Glomerular visceral epithelial cell (primary cell): ENCODE measurements around the gene FDXR.

ENCODE experiments used
- DNase-seq: peaks from one replicate; pipeline ENCODE4 v3.0.0-alpha.2; 2016; ENCODE audit errors: extremely low spot score

Gene FDXR

DNA sequence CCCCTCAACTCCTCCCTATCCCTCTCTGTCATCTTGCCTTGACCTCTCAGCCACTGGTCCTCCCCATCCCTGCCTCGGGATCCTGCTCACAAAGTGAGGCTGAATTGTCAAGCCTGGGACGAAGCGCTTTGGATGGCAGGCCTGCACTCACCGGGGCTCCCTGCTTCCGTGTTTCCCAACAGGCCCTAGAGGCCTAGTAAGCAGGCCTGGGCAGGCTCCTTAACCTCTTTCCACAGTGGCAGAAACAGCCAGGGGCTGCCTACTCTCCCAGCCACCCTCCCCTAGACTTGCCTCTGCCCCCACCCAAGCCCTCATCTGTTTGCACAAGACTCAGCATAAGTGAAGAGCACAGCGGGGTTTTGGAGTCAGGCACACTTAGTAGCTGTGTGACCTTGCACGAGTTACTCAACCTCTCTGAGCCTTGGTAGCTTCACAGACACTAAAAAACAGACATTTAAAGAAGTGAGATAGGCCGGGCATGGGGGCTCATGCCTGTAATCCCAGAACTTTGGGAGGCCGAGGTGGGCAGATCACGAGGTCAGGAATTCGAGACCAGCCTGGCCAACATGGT, 25.7 kb upstream of the FDXR start:
- no peak for DNase-seq

DNA sequence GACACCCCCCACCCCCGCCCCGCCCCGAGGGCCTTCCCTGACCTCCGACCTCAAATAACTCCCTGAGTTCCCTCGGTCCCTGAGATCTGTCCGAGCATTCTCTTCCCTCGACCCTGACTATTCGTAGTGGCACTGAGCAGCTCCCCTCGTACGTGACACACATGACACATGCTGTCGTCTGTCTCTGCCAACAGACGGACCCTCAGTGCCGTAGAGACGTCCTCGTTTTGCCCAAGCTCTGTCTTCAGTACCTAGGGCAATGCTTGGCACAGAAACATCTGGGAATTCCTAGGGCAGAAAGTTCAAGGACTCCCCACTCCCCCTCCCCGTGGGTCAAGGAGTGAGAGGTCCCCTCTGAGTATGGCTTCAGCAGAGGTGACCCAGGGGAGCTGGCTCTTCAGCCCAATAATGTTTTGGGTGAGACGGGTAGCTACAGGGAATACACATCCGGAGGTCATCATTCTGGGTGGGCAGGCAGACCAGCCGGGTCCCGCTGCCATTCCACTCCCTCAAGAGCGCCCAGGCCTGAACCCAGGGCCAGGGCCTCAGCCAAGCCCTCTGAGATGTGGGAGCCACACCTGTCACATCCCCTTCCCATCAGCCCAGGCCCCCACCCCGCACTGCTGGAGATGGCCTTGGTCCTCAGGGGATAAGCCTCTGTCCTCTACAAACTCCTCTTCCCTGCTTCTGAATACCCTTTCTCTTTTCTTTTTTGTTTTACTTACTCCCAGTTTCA, 21.3 kb upstream of the FDXR start:
- DNase-seq: no peak

DNA sequence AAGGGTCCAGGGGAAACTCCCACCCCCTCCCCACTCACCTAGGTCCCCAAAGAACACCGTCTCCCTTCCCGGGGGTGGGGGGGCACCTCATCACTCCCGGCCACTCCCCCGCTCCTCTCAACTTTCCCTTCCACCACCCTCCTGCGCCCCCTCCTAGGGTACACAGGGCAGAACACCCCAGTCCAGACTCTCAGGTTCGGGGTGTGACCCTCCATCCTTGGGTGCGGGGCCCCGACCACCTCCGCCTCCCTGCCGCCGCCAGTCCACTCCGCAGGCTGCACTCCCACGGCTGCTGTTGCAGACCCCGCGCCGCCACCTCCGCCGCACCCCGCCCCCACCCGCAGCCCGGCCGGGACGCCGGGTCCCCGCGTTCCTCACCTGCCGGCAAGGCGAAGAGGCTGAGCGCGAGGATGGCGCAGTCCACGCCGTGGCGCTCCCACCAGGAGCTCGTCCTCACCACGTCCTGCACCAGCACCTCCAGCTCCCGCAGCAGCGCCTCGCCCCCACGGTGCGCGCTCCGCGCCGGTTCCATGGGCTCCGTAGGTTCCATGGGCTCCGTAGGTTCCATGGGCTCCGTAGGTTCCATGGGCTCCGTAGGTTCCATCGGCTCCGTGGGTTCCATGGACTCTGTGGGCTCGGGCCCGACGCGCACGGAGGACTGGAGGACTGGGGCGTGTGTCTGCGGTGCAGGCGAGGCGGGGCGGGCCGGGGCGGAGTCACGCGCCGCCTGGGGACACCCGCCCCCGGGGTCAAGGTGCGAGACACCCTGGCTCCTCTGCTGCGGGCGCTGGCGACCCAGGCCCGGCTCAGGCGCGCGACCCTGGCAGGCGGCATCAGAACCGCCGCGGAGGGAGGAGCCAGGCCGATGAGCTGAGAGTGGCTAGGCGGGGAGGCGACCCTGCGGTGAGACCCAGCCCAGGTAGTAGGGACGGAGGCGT, 20.4 kb upstream of the FDXR start, which contains the start of gene FADS6:
Gene FADS6, minus strand, starts transcription at position 660 of the 938 bp plus-strand sequence. Its CDS starts 38 bp downstream, at position 622.
- DNase-seq: no peak

DNA sequence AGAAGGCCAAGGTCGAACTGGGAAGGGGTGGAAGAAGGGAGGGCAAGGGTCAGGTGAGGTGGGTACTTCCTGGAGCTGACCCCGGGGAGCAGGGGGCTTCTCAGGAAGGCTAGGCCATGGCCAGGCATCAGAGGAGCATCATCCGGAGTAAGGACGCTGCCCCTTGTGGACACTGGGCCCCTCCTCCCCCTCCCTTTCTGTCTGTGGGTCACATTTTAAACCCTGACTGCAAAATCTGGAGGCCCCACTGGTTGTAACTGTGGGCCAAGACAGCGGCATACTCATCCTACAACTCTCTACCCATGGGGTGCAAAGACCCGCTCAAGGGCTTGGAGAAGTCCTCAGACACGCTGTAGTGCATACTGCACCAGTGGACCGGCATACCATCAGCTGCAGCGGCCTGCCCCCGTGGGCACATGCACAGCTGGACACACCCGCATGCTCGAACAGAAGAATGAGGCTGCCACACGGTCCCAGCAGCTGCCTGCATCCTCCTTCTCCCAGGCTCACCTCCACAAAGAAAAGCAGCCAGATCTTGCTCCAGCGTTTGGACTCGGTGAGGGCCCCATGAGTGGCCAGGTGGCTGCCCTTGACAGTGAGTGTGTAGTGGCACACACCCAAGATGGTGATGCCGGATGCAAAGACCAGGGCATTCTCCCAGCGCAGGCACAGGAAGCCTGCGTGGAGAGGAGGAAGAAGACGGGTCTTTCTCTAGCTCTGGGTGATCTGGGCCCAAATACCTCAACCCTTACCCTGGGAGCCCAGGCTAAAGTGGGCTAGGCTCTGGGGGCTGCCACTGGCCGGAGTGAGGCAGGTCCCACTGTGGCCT, 19.4 kb upstream of the FDXR start:
- no peak for DNase-seq

GRCh38 chr17:74890554-74890953, 17.8 kb upstream of the FDXR start:
- no peak for DNase-seq

GRCh38 chr17:74888469-74888868, 15.7 kb upstream of the FDXR start:
- DNase-seq: no peak

DNA sequence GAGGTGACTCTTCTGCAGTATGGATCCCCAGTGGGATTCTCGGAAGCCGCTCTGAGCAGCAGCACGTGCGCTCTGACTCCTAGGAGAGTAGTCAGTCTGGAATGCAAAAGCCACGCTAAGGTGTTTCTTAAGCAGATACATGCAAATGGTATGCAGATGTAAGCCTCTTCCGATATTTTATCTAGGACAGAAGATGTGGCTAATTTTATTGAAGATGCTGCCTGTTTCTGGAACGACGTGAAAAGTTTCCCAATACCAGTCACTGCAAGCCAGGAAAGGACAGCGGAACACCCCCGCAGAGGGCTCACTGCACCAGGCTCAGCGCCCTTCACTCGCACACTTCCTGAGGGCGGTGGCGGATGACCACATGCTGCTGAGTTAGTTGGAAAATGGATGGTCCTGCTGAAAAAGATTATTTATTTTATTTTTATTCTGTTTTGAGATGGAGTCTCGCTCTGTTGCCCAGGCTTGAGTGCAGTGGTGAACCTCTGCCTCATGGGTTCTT, 10.5 kb upstream of the FDXR start:
- no peak for DNase-seq

GRCh38 chr17:74882517-74883240, 9.9 kb upstream of the FDXR start:
- DNase-seq: no peak

DNA sequence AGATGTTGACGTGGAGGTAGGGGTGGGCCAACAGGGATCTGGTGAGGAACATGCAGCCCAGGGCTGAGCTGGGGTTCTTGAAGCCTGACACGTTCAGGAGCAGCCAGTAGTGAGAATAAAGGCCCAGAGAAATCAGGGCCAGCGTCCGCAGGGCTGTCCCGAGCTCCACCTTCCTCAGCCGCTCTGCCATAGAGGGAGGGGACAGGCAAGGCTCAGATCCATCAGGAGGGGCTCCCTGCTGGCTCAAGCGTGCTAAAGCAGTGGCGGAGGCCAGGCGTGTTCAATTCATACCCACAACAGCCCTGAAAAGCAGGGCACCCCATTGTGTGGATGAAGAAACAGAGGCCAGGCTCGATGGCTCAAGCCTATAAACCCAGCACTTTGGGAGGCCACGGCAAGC, 8.3 kb upstream of the FDXR start:
- no peak for DNase-seq

GRCh38 chr17:74879308-74879707, 6.5 kb upstream of the FDXR start:
- DNase-seq: no peak

DNA sequence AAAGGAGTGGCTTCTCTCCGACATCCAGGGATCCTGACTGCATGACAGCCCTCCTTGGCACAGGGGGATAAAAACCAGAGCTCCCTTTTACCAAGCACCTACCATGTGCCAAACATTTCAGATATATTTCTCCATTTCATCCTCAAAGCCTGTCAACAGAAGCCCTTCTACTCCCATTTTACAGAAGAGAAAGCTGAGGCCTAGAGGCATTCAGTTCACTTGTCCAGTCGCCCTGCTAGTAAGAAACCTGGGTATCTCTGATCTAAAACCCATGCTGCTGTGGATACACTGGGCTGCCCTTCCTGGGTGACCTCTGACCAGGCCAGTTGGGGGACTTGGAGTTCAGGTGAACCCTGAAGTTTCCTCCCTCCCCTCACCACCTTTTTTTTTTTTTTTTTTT, 5.9 kb upstream of the FDXR start:
- no peak for DNase-seq

- no peak for DNase-seq
Measured at GRCh38 chr17:74877592-74878548, 5.1 kb upstream of the FDXR start.

DNA sequence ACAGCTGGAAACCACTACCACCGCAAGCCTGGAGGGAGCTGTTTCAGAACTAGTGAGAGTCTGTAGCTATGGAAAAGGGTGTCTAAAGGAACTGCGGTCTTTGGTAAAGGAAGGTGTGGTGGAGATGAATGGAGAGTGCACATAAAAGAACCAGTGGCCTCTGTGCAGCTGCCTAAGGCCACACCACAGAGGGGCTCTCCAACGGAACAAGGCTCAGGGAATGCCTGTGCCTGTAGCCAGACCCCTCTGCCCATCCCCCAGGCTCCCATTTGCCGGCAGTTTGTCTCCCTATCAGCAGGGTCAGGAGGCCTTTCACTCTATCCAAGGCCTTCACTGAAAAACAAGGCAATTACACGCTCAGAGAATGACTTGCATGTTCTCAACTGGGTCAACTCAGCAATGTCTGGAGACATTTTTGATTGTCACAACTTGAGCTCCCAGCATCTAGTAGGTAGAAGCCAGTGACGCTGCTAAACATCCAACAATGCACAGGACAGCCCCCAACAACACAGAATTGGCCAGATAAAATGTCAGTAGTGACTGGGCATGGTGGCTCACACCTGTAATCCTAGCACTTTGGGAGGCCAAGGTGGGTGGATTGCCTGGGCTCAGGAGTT, 3.3 kb upstream of the FDXR start:
- DNase-seq: no peak

- DNase-seq: no peak
Measured at GRCh38 chr17:74875155-74875976, 2.6 kb upstream of the FDXR start.

- DNase-seq: no peak
Measured at GRCh38 chr17:74874615-74875037, 1.8 kb upstream of the FDXR start.

DNA sequence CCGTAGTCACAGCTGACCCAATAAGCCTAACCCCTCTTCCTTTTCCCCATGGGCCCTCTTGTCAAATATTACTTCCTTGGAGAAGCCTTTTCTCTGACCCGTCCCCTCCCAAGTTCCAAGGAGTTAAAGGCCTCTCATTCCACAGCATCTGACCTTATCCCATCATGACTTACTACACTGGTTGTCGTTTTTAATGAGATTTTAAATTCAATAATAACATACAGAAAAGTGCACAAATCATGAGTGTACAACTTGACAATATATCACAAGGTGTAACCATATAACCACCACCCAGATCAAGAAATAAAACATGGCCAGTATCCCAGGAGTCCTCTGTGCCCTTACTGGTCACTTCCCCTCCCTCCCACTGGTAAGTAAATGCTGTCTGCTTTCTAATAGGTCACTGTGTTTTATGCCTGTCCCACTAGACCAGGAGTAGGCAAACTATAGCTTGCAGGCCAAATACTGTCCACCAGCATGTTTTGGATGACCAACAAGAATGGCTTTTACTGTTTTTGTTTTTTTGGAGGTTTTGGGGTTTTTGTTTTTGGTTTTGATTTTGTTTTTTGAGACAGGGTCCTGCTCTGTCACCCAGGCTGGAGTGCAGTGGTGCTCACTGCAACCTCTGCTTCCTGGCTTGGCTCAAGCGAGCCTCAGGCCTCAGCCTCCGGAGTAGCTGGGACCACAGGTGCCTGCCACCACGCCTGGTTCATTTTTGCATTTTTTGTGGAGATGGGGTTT, 1.2 kb upstream of the FDXR start:
- peak; percentile 44 for DNase-seq

DNA sequence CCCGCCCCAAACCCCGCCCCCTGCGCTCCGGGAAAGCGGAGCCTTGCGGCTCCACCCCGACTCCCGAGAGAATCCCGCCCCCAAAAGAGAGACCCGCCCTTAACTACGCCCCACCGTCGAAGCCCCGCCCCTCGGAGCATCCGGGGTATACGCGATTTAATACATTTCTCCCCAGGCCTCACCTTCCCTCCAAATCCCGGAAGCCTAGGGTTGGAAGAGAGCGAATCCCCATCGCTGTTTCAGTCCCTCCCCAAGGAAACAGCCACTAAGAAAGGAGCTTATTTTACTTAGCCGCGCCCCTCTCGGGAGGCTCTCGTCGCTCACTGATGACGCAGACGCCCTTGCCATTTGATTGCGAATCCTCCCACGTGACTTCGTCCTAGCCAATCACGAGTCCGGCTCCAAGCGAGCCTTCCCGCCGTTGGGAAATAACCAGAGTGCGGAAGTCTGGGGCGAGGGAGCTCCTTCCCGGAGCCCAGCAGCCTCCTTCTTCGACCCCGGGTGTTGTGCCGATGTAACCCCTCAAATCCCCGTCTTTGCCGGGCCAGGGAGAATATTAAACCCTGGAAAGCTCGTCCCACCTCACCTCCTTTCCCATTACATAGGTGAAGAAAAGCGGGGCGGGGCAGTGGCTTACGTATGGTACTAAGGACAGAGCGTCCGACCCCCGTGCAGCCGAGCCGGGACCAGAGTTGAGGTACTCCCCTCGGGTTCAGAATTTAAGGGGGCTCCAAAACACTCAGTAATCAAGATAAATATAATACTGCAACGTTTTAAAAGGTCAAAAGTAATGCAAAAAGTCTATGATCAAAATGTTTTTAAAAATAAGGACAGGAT, 461 bp upstream of the FDXR start:
- DNase-seq: peak; percentile 100
